Naive thymus-derived CD8-positive, alpha-beta T cell (primary cell): ENCODE measurements around the gene SLC9A9. TPM values are rescaled to one million over a fixed set of nuclear protein-coding genes. Genes with fewer than 3 reads are reported as not detected.
A peak's percentile ranks its signal among the peaks of the same experiment; 100 is the strongest.

Experiments
- ATAC-seq, 2 donors: fragments of 150-1000 bp; cut with Tn5 transposase in 1 of 2; sonication (Bioruptor Pico), chemical (Tn5 transposase) in 1 of 2; 1 replicate in 1 of 2; 2 replicates in 1 of 2; pipeline ENCODE4 v1.10.0; 2021; ENCODE audit warnings: mild to moderate bottlenecking in 2 of 2, moderate library complexity in 2 of 2
- POLR2A ChIA-PET: fragments of 350-600 bp; sonication (Branson Sonifier 250); formaldehyde crosslinking; loops from one replicate; lab custom pipeline; 2021; ENCODE audit warnings: antibody characterized with exemption; lab: Charles Lee
- DNase-seq, 10 donors: peaks; one replicate each; pipeline versions ENCODE4 v3.0.0 to v3.0.0-alpha.2; 2020 to 2022
- H3K27ac Mint-ChIP-seq, 10 donors: one replicate each; pipeline ENCODE4 v1.8.0; 2020 to 2022; ENCODE audit warnings: mild to moderate bottlenecking in 10 of 10, mixed read lengths in 10 of 10, moderate library complexity in 4 of 10, inconsistent platforms in 1 of 10
- H3K27me3 Mint-ChIP-seq, 5 donors: one replicate each; pipeline ENCODE4 v1.8.0; 2021 to 2022; ENCODE audit warnings: mixed read lengths in 5 of 5
- H3K36me3 Mint-ChIP-seq, 3 donors: one replicate each; pipeline ENCODE4 v1.8.0; 2020 to 2022; ENCODE audit warnings: mixed read lengths in 3 of 3, mild to moderate bottlenecking in 2 of 3, inconsistent platforms in 1 of 3
- H3K4me1 Mint-ChIP-seq, 4 donors: one replicate each; pipeline ENCODE4 v1.8.0; 2021 to 2022; ENCODE audit warnings: mixed read lengths in 4 of 4
- H3K4me3 Mint-ChIP-seq, 10 donors: one replicate each; pipeline ENCODE4 v1.8.0; 2020 to 2022; ENCODE audit warnings: mild to moderate bottlenecking in 10 of 10, mixed read lengths in 10 of 10, moderate library complexity in 6 of 10, inconsistent platforms in 1 of 10
- H3K9me3 Mint-ChIP-seq, 9 donors: one replicate each; pipeline ENCODE4 v1.8.0; 2020 to 2022; ENCODE audit warnings: mixed read lengths in 9 of 9, mild to moderate bottlenecking in 3 of 9, inconsistent platforms in 1 of 9, moderate library complexity in 1 of 9
- polyA plus RNA-seq, 3 donors: library from polyadenylated mRNA; unstranded; fragments of 300-500 nt; fragmentation: Illumina TruSeq; gene quantifications; one replicate each; pipeline ENCODE4 v1.2.3, GENCODE V29; 2021
- total RNA-seq, 8 experiments: library from RNA in 2 of 8; stranded (reverse) in 2 of 8; gene quantifications; one replicate each; pipeline ENCODE4 v1.2.3 and lab custom pipeline; 2021 to 2026

The SLC9A9 gene
- total and polyA plus RNA-seq, 5 experiments from 2014 or later, result 9.6 to 19.4 (median 14.2) TPM

- POLR2A ChIA-PET, result no interaction called here
- Mint-ChIP-seq H3K27me3 (no peaks in the 10 kb centered on the region), H3K27ac (no peak overlapping the region), H3K4me1 (peaks cover 0 to 2% (median under 1%) of the 10 kb centered on the region in 4 donors), H3K9me3 (no peaks in the 10 kb centered on the region), H3K4me3 (no peak overlapping the region), H3K36me3 (peaks cover 0 to 3% (median 0%) of the 10 kb centered on the region in 3 donors)
- no peak for ATAC-seq
- no peak for DNase-seq
These were observed 77.9 kb downstream of the SLC9A9 start for GRCh38 chr3:143770391-143770790.

GRCh38 chr3:143769616-143770015 lies 78.7 kb downstream of the SLC9A9 start:
- no peak for DNase-seq
- no peaks in the 10 kb centered on the region for H3K27me3 Mint-ChIP-seq
- ATAC-seq, result no peak
- H3K9me3 Mint-ChIP-seq, result no peaks in the 10 kb centered on the region
- peaks cover 0 to 5% (median under 1%) of the 10 kb centered on the region in 4 donors for H3K4me1 Mint-ChIP-seq
- H3K27ac Mint-ChIP-seq, result no peak overlapping the region
- POLR2A ChIA-PET, result no interaction called here
- peaks cover 0 to 3% (median 0%) of the 10 kb centered on the region in 3 donors for H3K36me3 Mint-ChIP-seq
- no peak overlapping the region for H3K4me3 Mint-ChIP-seq

GRCh38 chr3:143764840-143765239 lies 83.4 kb downstream of the SLC9A9 start:
- H3K9me3 Mint-ChIP-seq, result no peaks in the 10 kb centered on the region
- peaks cover 0 to 1% (median 0%) of the 10 kb centered on the region in 3 donors for H3K36me3 Mint-ChIP-seq
- no peak for DNase-seq
- no peaks in the 10 kb centered on the region for H3K27me3 Mint-ChIP-seq
- peaks cover 3 to 16% (median 12%) of the 10 kb centered on the region in 4 donors for H3K4me1 Mint-ChIP-seq
- no peak for ATAC-seq
- POLR2A ChIA-PET, result no interaction called here
- H3K4me3 Mint-ChIP-seq, result no peak overlapping the region
- peak overlapping the region in 2 of 10 donors; percentile 69 to 89 for H3K27ac Mint-ChIP-seq

GRCh38 chr3:143763564-143764162 lies 84.6 kb downstream of the SLC9A9 start:
- no peak for ATAC-seq
- H3K27me3 Mint-ChIP-seq, result no peaks in the 10 kb centered on the region
- peak in 2 of 10 donors; percentile 18 to 32 for DNase-seq
- peaks cover 0 to 1% (median 0%) of the 10 kb centered on the region in 3 donors for H3K36me3 Mint-ChIP-seq
- H3K9me3 Mint-ChIP-seq, result no peaks in the 10 kb centered on the region
- peaks cover 5 to 20% (median 12%) of the 10 kb centered on the region in 4 donors for H3K4me1 Mint-ChIP-seq
- POLR2A ChIA-PET, result no interaction called here
- H3K27ac Mint-ChIP-seq, result peak overlapping the region in 2 of 10 donors; percentile 5
- H3K4me3 Mint-ChIP-seq, result no peak overlapping the region

- POLR2A ChIA-PET, result no interaction called here
- ATAC-seq (no peak), DNase-seq (no peak)
- Mint-ChIP-seq H3K9me3 (no peaks in the 10 kb centered on the region), H3K27me3 (no peaks in the 10 kb centered on the region), H3K4me3 (no peak overlapping the region), H3K4me1 (peaks cover 17 to 42% (median 29%) of the 10 kb centered on the region in 4 donors), H3K36me3 (peaks cover 0 to 1% (median 0%) of the 10 kb centered on the region in 3 donors), H3K27ac (peak overlapping the region in 1 of 10 donors; percentile 39)
These were observed 90.6 kb downstream of the SLC9A9 start for GRCh38 chr3:143757691-143758090.

- H3K4me1 Mint-ChIP-seq, result peaks cover 30 to 59% (median 45%) of the 10 kb centered on the region in 4 donors
- DNase-seq (no peak), ATAC-seq (no peak)
- no peaks in the 10 kb centered on the region for H3K27me3 Mint-ChIP-seq
- H3K9me3 Mint-ChIP-seq, result no peaks in the 10 kb centered on the region
- POLR2A ChIA-PET, result no interaction called here
- peaks cover 0 to 1% (median 0%) of the 10 kb centered on the region in 3 donors for H3K36me3 Mint-ChIP-seq
- peak overlapping the region in 2 of 10 donors; percentile 16 to 96 for H3K27ac Mint-ChIP-seq
- H3K4me3 Mint-ChIP-seq, result no peak overlapping the region
These were observed 92.3 kb downstream of the SLC9A9 start for GRCh38 chr3:143755978-143756377.

- ATAC-seq (no peak), DNase-seq (no peak)
- no peaks in the 10 kb centered on the region for H3K27me3 Mint-ChIP-seq
- H3K36me3 Mint-ChIP-seq, result peaks cover 0 to 3% (median 0%) of the 10 kb centered on the region in 3 donors
- peaks cover 32 to 65% (median 52%) of the 10 kb centered on the region in 4 donors for H3K4me1 Mint-ChIP-seq
- no peaks in the 10 kb centered on the region for H3K9me3 Mint-ChIP-seq
- POLR2A ChIA-PET, result no interaction called here
- H3K27ac Mint-ChIP-seq, result peak overlapping the region in 9 of 10 donors; percentile 55 to 99 (median 94)
- no peak overlapping the region for H3K4me3 Mint-ChIP-seq
These were observed 94.2 kb downstream of the SLC9A9 start for GRCh38 chr3:143754090-143754489.

GRCh38 chr3:143753456-143753855 lies 94.8 kb downstream of the SLC9A9 start:
- H3K27me3 Mint-ChIP-seq, result no peaks in the 10 kb centered on the region
- H3K4me1 Mint-ChIP-seq, result peaks cover 30 to 61% (median 50%) of the 10 kb centered on the region in 4 donors
- ATAC-seq (no peak), DNase-seq (no peak)
- POLR2A ChIA-PET, result interaction anchor here (2.5 to 2.8 kb wide), 2 partner anchors 219 to 633 kb away, joined by 11 to 20 read pairs; partner anchors contain the start of genes CHST2 and DIPK2A
- H3K27ac Mint-ChIP-seq, result peak overlapping the region; percentile 91 to 99 (median 96)
- H3K4me3 Mint-ChIP-seq, result peak overlapping the region in 4 of 10 donors; percentile 28 to 78 (median 51)
- H3K36me3 Mint-ChIP-seq, result peaks cover 0 to 4% (median 0%) of the 10 kb centered on the region in 3 donors
- H3K9me3 Mint-ChIP-seq, result no peaks in the 10 kb centered on the region

- Mint-ChIP-seq H3K4me1 (peaks cover 28 to 58% (median 46%) of the 10 kb centered on the region in 4 donors), H3K27ac (peak overlapping the region; percentile 91 to 99 (median 96))
- no peak for ATAC-seq
These were observed 95.3 kb downstream of the SLC9A9 start for GRCh38 chr3:143753006-143753405.

GRCh38 chr3:143751643-143752178 lies 96.6 kb downstream of the SLC9A9 start:
- POLR2A ChIA-PET, result interaction anchor here (0.6 to 2.8 kb wide), 4 partner anchors 221 to 1604 kb away, joined by 3 to 20 read pairs (median 7); partner anchors contain the start of genes ATR, CHST2 and DIPK2A

More at GRCh38 chr3:143753006-143753405, 95.3 kb downstream of the SLC9A9 start:
- no peak for DNase-seq
- Mint-ChIP-seq H3K9me3 (no peaks in the 10 kb centered on the region), H3K27me3 (no peaks in the 10 kb centered on the region), H3K36me3 (peaks cover 0 to 4% (median 0%) of the 10 kb centered on the region in 3 donors), H3K4me3 (peak overlapping the region in 6 of 10 donors; percentile 45 to 92 (median 79))
- POLR2A ChIA-PET, result interaction anchor here (2.5 to 2.8 kb wide), 2 partner anchors 219 to 633 kb away, joined by 11 to 20 read pairs; partner anchors contain the start of genes CHST2 and DIPK2A

GRCh38 chr3:143750841-143751240 lies 97.4 kb downstream of the SLC9A9 start:
- Mint-ChIP-seq H3K27me3 (no peaks in the 10 kb centered on the region), H3K27ac (peak overlapping the region; percentile 91 to 99 (median 96)), H3K4me3 (peak overlapping the region in 2 of 10 donors; percentile 78 to 82), H3K9me3 (no peaks in the 10 kb centered on the region), H3K4me1 (peaks cover 26 to 50% (median 41%) of the 10 kb centered on the region in 4 donors), H3K36me3 (peaks cover 0 to 7% (median 3%) of the 10 kb centered on the region in 3 donors)
- ATAC-seq, result no peak
- POLR2A ChIA-PET, result interaction anchor here (2.5 to 2.8 kb wide), 2 partner anchors 221 to 630 kb away, joined by 11 to 20 read pairs; partner anchors contain the start of genes CHST2 and DIPK2A
- no peak for DNase-seq

More at GRCh38 chr3:143751643-143752178, 96.6 kb downstream of the SLC9A9 start:
- Mint-ChIP-seq H3K36me3 (peaks cover 0 to 4% (median 0%) of the 10 kb centered on the region in 3 donors), H3K27me3 (no peaks in the 10 kb centered on the region), H3K4me3 (peak overlapping the region; percentile 49 to 92 (median 69)), H3K27ac (peak overlapping the region; percentile 91 to 99 (median 96)), H3K9me3 (no peaks in the 10 kb centered on the region), H3K4me1 (peaks cover 26 to 52% (median 41%) of the 10 kb centered on the region in 4 donors)
- peak in 8 of 10 donors; percentile 13 to 80 (median 56) for DNase-seq
- peak; percentile 81 to 84 for ATAC-seq

- H3K27ac Mint-ChIP-seq, result peak overlapping the region in 5 of 10 donors; percentile 33 to 96 (median 50)
- no peak for ATAC-seq
- no peak for DNase-seq
- POLR2A ChIA-PET, result interaction anchor here (1.2 kb wide), 1 partner anchor 221 kb away, joined by 3 read pairs; the partner anchor contains the start of gene DIPK2A
- peak overlapping the region in 1 of 10 donors; percentile 32 for H3K4me3 Mint-ChIP-seq
- peaks cover 0 to 7% (median 3%) of the 10 kb centered on the region in 3 donors for H3K36me3 Mint-ChIP-seq
- H3K9me3 Mint-ChIP-seq, result no peaks in the 10 kb centered on the region
- H3K4me1 Mint-ChIP-seq, result peaks cover 26 to 47% (median 40%) of the 10 kb centered on the region in 4 donors
- no peaks in the 10 kb centered on the region for H3K27me3 Mint-ChIP-seq
These were observed 98.3 kb downstream of the SLC9A9 start for GRCh38 chr3:143749926-143750325.
